Adrenal gland (tissue), 12 donors: ENCODE results near the gene HMCN2. TPM values are rescaled to one million over a fixed set of nuclear protein-coding genes. Genes with fewer than 3 reads are reported as not detected.

Experiments used
- DNase-seq, 7 donors: peaks; one replicate each; pipeline ENCODE4 v3.0.0-alpha.2; 2019 to 2020
- H3K27ac ChIP-seq, 5 donors: fragments of 200-600 bp; sonication (generic) in 4 of 5; 1 replicate in 3 of 5; 2 replicates in 2 of 5; pipeline versions ENCODE4 v1.5.1 to v1.8.0; 2016 to 2020; ENCODE audit warnings: mild to moderate bottlenecking in 1 of 5
- H3K27me3 ChIP-seq: fragments of 200-600 bp; 2 replicates; pipeline ENCODE4 v1.8.0; 2021
- H3K36me3 ChIP-seq, 2 donors: fragments of 200-600 bp; replicated peaks in 1 of 2; 1 replicate in 1 of 2; 2 replicates in 1 of 2; pipeline versions ENCODE4 v1.5.1 to v1.8.0; 2018 to 2022
- H3K4me1 ChIP-seq, 2 donors: fragments of 200-600 bp; replicated peaks in 1 of 2; 1 replicate in 1 of 2; 2 replicates in 1 of 2; pipeline versions ENCODE4 v1.5.1 to v1.8.0; 2018 to 2021
- H3K4me3 ChIP-seq, 4 donors: fragments of 200-600 bp; sonication (generic) in 3 of 4; one replicate each; pipeline ENCODE4 v1.5.1; 2016 to 2018
- H3K9me3 ChIP-seq, 3 donors: fragments of 200-600 bp; sonication (generic) in 1 of 3; replicated peaks in 1 of 3; 1 replicate in 2 of 3; 2 replicates in 1 of 3; pipeline versions ENCODE4 v1.5.1 to v1.8.0; 2016 to 2021
- POLR2A ChIP-seq, 2 donors: fragments of 450-650 bp; IDR thresholded peaks; one replicate each; pipeline ENCODE4 v1.6.1; 2017; ENCODE audit warnings: antibody characterized with exemption in 2 of 2, mild to moderate bottlenecking in 2 of 2, moderate library complexity in 1 of 2
- WGBS, 4 donors: extraction: QIAGEN DNeasy Blood & Tissue Kit in 2 of 4; methylation state at CpG; one replicate each; pipeline versions ENCODE4 v1.1.5 to v1.1.7; 2013 to 2017; 5-methylcytosine and 5-hydroxymethylcytosine counted together
- intact Hi-C, 2 donors: fragments of 100-400 bp; cut with DNase I; formaldehyde crosslinking; loops; one replicate each; pipeline versions ENCODE4 v1.14.1 to v1.15.0; 2022 to 2023
- polyA plus RNA-seq, 3 donors: library from polyadenylated mRNA; stranded (reverse); fragments of 200-250 nt in 2 of 3; fragments of 350-450 nt in 1 of 3; fragmentation: Illumina TruSeq in 1 of 3; extraction: RNeasy Lipid Tissue Mini Kit (QIAGEN cat#74804) in 1 of 3; gene quantifications; one replicate each; pipeline ENCODE4 v1.2.3, GENCODE V29; 2013 to 2014
- total RNA-seq, 9 donors: library from RNA; depleted of rRNA in 4 of 9; stranded (reverse); fragments of >200 nt in 4 of 9; fragments of 120-200 nt in 1 of 9; fragmentation: NEBNext Ultra II Directional in 1 of 9; extraction: Animal tissue kit (Norgen Biotek cat#: 25700) in 1 of 9; gene quantifications; one replicate each; pipeline versions ENCODE4 v1.1.0 to v1.2.4, GENCODE V29; 2013 to 2023
- TF ChIP-seq, protein P1 (sequence below), 6 experiments: fragments of 450-650 bp in 4 of 6; fragments of 200-600 bp in 2 of 6; sonication (generic) in 1 of 6; IDR thresholded peaks; 1 replicate in 5 of 6; 2 replicates in 1 of 6; pipeline versions ENCODE4 v1.5.1 to v1.8.0; 2016 to 2021; ENCODE audit warnings: antibody characterized with exemption in 6 of 6, mild to moderate bottlenecking in 2 of 6, moderate library complexity in 1 of 6
- donor health status: healthy with polysubstance abuse.
- donor health status: Bipolar disorder and iron deficiency.
- donor health status: DM: yes; HTN: yes; CAD: no.
- donor health status: DM: no; HTN: no; CAD: no.
- donor health status: DM: no; HTN: no; CAD: no.
- donor health status: DM: yes; HTN: yes; CAD: no.

HMCN2 gene
- total and polyA plus RNA-seq, 12 donors: 0.05 to 25.8 (median 0.42) TPM; not detected in 1

DNA sequence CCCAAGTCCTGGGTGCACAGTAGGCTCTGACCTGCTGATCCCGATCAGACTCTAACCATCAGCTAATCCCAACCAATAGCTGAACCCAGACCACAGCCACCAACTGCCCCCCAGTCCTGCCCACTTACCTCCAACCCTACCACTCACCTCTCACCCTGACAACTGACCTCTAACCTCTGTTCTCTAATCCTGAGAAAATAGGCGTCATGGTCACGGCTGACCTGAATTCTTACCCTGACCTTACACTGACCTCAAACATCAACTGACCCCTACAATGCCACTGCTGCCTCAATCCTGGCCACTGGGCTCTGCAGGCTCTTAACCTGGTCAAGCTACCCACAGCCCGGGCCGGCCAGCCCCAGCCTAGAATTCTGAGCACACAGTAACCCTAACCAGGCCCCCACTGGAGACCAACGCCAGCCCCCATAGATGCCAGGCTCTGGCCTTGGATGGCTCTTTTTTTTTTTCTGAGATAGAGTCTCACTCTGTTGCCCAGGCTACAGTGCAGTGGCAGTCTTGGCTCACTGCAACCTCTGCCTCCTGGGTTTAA lies 115.4 kb downstream of the HMCN2 start:
- H3K4me1 ChIP-seq: no peaks in the 10 kb centered on the region
- intact Hi-C loops: no loop called here
- no peak overlapping the region for H3K27ac ChIP-seq
- 73 to 82% (median 79%) methylated on average over 6 of the region's 6 CpGs for WGBS, 4 donors
- H3K36me3 ChIP-seq: no peaks in the 10 kb centered on the region
- no peak overlapping the region for H3K4me3 ChIP-seq
- DNase-seq: no peak
- TF ChIP-seq POLR2A (IDR thresholded peaks at IDR 0.05): no peak
- TF ChIP-seq, protein P1, sequence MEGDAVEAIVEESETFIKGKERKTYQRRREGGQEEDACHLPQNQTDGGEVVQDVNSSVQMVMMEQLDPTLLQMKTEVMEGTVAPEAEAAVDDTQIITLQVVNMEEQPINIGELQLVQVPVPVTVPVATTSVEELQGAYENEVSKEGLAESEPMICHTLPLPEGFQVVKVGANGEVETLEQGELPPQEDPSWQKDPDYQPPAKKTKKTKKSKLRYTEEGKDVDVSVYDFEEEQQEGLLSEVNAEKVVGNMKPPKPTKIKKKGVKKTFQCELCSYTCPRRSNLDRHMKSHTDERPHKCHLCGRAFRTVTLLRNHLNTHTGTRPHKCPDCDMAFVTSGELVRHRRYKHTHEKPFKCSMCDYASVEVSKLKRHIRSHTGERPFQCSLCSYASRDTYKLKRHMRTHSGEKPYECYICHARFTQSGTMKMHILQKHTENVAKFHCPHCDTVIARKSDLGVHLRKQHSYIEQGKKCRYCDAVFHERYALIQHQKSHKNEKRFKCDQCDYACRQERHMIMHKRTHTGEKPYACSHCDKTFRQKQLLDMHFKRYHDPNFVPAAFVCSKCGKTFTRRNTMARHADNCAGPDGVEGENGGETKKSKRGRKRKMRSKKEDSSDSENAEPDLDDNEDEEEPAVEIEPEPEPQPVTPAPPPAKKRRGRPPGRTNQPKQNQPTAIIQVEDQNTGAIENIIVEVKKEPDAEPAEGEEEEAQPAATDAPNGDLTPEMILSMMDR (IDR thresholded peaks at IDR 0.05): no peak
- H3K27me3 ChIP-seq: no peaks in the 10 kb centered on the region
- no peaks in the 10 kb centered on the region for H3K9me3 ChIP-seq

DNA sequence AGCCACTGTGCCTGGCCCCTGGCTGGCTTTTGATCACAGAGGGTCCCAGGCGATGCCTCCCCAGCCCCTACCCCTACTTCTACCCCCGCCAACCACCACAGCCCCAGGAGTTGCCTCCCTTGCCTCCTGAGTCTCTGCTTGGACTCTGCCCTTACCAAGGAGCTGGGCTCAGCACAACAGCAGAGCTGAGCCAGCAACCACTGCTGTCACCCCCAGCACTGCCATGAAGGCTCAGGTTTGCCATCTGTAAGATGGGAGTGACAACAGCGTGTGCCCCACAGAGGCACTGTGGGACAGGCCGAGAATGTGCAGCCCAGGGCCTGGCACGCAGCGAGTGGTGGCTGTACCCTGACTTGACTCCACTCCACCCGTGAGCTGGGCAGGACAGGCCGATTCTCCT lies 116.1 kb downstream of the HMCN2 start:
- no peaks in the 10 kb centered on the region for H3K36me3 ChIP-seq
- H3K9me3 ChIP-seq: no peaks in the 10 kb centered on the region
- DNase-seq: no peak
- intact Hi-C loops: no loop called here
- no peaks in the 10 kb centered on the region for H3K27me3 ChIP-seq
- H3K4me1 ChIP-seq: no peaks in the 10 kb centered on the region
- TF ChIP-seq, protein P1 (IDR thresholded peaks at IDR 0.05): no peak
- TF ChIP-seq POLR2A (IDR thresholded peaks at IDR 0.05): no peak
- H3K4me3 ChIP-seq: no peak overlapping the region
- 87 to 100% (median 92%) methylated on average over 4 to 8 of the region's 8 CpGs for WGBS, 4 donors
- H3K27ac ChIP-seq: no peak overlapping the region

DNA sequence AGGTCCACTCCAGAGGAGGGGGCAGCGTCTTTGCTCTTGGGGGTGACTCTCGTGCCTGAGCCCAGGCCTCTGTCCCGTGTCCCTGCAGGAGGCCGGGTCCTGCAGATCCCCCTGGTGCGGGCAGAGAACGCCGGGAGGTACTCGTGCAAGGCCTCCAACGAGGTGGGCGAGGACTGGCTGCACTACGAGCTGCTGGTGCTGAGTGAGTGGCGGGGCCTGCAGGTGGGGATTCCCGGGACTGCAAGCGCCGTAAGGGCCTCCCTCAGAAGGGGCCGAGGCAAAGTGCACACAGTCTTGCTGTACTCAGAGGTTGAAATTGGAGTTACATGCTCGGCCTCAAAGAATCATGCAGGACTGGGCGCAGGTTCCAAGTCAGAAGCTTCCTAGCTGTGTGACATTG lies 116.5 kb downstream of the HMCN2 start:
- 87 to 93% (median 89%) methylated on average over 6 to 18 of the region's 18 CpGs for WGBS, 4 donors
- Histone ChIP-seq H3K9me3 (no peaks in the 10 kb centered on the region), H3K4me1 (no peaks in the 10 kb centered on the region), H3K27me3 (no peaks in the 10 kb centered on the region), H3K27ac (no peak overlapping the region), H3K4me3 (no peak overlapping the region), H3K36me3 (no peaks in the 10 kb centered on the region)
- TF ChIP-seq, protein P1 (IDR thresholded peaks at IDR 0.05): no peak
- no peak for TF ChIP-seq POLR2A (IDR thresholded peaks at IDR 0.05)
- intact Hi-C loops: no loop called here
- DNase-seq: no peak

DNA sequence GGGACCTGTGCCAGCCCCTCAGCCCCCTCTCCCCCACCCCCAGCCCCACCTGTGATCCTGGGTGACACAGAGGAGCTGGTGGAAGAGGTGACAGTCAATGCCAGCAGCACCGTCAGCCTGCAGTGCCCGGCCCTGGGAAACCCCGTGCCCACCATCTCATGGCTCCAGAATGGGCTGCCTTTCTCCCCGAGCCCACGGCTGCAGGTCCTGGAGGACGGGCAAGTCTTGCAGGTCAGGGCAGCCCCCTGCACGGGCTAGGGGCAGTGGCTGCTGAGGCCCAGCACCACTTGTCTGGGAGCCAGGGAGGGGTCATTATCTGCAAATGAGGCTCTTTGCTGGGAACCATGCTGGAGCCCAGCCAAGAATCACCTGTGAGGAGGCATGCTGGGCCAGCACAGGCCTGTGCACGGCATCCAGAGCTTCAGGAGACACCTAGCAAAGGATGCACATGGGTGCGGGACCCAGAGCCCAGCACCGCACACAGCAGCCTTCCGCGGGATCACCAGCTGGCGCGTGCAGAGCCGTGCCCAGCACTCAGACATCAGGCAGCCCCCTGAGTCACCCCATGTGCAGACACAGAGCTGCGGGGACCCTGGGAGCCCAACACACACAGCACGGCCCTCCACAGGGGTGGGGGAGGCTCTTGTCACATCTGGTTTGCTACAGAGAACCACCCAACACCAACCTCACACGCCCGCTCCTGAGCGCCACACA lies 117.2 kb downstream of the HMCN2 start:
- intact Hi-C loops: no loop called here
- WGBS, 4 donors: 82 to 90% (median 85%) methylated on average over 6 to 20 of the region's 20 CpGs

More for the DNA sequence above, 117.2 kb downstream of the HMCN2 start:
- Histone ChIP-seq H3K4me1 (no peaks in the 10 kb centered on the region), H3K9me3 (no peaks in the 10 kb centered on the region), H3K27me3 (no peaks in the 10 kb centered on the region), H3K36me3 (no peaks in the 10 kb centered on the region), H3K27ac (no peak overlapping the region), H3K4me3 (no peak overlapping the region)
- DNase-seq: no peak
- no peak for TF ChIP-seq POLR2A (IDR thresholded peaks at IDR 0.05)
- TF ChIP-seq, protein P1 (IDR thresholded peaks at IDR 0.05): no peak
